Epithelial cell of proximal tubule (primary cell): ENCODE measurements around the gene SLAMF1. TPM values are rescaled to one million over a fixed set of nuclear protein-coding genes. Genes with fewer than 3 reads are reported as not detected.

Experiments used
- DNase-seq: peaks from one replicate; pipeline ENCODE4 v3.0.0-alpha.2; 2011; ENCODE audit warnings: low read depth
- H3K4me3 ChIP-seq: 2 replicates; pipeline ENCODE4 v1.5.1; 2011; ENCODE audit warnings: low read depth, mild to moderate bottlenecking, low read length
- total RNA-seq: library from RNA; depleted of rRNA; stranded (reverse); fragments of >200 nt; gene quantifications from 2 replicates; pipeline ENCODE4 v1.2.3, GENCODE V29; 2015
- TF ChIP-seq, protein P1 (sequence below): conservative IDR thresholded peaks from 2 replicates; pipeline ENCODE4 v1.5.1; 2012; ENCODE audit warnings: low read depth, mild to moderate bottlenecking, low read length

The SLAMF1 gene
- total RNA-seq, 1 donor from 2014 or later = not detected

- no peak overlapping the region for H3K4me3 ChIP-seq
- no peak for DNase-seq
- TF ChIP-seq, protein P1, sequence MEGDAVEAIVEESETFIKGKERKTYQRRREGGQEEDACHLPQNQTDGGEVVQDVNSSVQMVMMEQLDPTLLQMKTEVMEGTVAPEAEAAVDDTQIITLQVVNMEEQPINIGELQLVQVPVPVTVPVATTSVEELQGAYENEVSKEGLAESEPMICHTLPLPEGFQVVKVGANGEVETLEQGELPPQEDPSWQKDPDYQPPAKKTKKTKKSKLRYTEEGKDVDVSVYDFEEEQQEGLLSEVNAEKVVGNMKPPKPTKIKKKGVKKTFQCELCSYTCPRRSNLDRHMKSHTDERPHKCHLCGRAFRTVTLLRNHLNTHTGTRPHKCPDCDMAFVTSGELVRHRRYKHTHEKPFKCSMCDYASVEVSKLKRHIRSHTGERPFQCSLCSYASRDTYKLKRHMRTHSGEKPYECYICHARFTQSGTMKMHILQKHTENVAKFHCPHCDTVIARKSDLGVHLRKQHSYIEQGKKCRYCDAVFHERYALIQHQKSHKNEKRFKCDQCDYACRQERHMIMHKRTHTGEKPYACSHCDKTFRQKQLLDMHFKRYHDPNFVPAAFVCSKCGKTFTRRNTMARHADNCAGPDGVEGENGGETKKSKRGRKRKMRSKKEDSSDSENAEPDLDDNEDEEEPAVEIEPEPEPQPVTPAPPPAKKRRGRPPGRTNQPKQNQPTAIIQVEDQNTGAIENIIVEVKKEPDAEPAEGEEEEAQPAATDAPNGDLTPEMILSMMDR = no peak
Measured at GRCh38 chr1:160636547-160636946, 10.3 kb downstream of the SLAMF1 start.

GRCh38 chr1:160636076-160636475, 10.8 kb downstream of the SLAMF1 start:
- DNase-seq = no peak
- no peak overlapping the region for H3K4me3 ChIP-seq
- TF ChIP-seq, protein P1 = no peak

DNA sequence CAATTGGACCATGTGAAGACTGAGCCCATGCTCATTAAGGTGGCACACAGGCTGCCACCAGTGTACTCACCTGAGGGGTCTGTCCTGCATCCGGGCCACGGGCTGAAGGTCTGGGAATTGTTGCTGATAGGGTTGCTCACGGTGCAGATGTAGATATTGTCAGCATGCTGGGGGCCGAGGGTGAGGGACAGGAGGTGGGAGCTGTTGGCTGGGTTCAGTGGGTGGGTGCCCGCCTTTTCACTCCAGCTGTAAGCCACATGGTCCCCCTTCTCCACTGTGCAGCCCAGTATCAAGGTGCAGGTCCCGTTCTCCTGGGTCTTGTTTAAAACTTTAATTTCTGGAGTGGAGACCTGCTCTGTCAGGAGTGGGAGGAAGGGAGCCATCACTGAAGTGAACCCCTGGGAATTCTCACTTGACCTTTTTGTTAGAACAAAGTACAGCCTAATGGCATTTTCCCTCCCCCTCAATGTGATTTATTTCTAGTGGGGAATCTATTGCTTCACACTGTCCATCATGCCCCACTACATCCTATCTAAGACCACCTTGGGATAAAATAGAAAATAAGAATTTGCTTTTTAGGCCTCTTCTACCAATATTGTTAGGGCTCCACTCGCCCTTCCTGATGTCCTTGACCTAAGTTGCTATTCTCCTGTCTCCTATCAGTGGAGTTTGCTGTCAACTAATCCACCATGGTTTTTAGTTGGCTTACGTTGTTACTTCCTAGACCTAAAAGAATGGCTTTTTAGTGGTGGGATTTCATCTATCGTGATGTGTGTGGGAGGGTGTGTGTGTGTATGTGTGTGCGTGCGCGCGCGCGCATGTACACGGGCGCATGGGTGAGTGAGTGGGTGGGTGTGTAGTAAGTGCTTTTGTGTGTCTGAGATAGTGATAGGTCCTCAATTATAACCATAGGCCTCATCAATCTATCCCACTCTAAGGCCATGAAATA, 12.0 kb downstream of the SLAMF1 start:
- TF ChIP-seq, protein P1 = no peak
- DNase-seq = no peak
- no peak overlapping the region for H3K4me3 ChIP-seq

GRCh38 chr1:160633330-160633903, 13.4 kb downstream of the SLAMF1 start:
- H3K4me3 ChIP-seq = no peak overlapping the region
- no peak for DNase-seq
- TF ChIP-seq, protein P1 = no peak

DNA sequence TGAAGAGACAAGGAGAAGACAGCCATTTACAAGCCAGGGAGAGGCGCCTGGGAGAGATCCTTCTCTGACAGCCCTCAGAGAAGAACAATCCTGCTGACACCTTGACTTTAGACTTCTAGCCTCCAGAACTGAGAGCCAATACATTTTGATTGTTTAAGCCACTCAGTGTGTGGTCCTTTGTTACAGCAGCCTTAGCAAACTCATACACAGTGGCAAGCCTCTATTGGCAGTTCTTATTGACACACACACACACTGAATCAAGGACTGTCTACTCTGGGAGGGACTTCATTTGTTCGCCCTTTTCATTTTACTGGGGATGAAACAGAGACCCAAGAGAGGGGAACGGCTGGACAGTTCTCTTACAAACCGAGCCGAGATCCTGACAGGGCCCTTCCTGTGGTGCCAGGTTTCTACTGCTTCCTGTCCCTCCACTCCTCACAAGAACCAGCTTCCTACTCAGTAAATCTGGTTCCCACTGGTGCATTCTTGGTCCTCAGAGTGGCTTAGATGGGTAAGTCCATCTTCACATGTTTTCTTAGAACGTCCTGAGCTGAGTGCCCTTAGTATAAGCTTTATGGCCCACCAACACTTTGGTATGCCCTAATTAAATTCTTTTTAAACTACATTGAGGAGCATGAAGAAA, 14.7 kb downstream of the SLAMF1 start:
- TF ChIP-seq, protein P1 = no peak
- no peak for DNase-seq
- H3K4me3 ChIP-seq = no peak overlapping the region

GRCh38 chr1:160630523-160631451, 16.1 kb downstream of the SLAMF1 start:
- no peak for DNase-seq
- TF ChIP-seq, protein P1 = no peak
- H3K4me3 ChIP-seq = no peak overlapping the region
